Muscle layer of duodenum (tissue), 2 donors: Measurements from ENCODE around the gene SOAT2.

Experiments
- H3K27ac ChIP-seq: one replicate; pipeline ENCODE4 v1.7.0; 2013; ENCODE audit warnings: mild to moderate bottlenecking, low read length
- H3K27me3 ChIP-seq: one replicate; pipeline ENCODE4 v1.7.0; 2013; ENCODE audit warnings: low read depth, mild to moderate bottlenecking, control low read depth, low read length
- H3K36me3 ChIP-seq, 2 donors: one replicate each; pipeline ENCODE4 v1.7.0; 2013; ENCODE audit warnings: low read length in 2 of 2, control low read depth in 1 of 2, mild to moderate bottlenecking in 1 of 2; ENCODE audit not compliant: insufficient read depth in 2 of 2, control insufficient read depth in 1 of 2
- H3K4me1 ChIP-seq, 2 donors: one replicate each; pipeline ENCODE4 v1.7.0; 2013; ENCODE audit warnings: low read length in 2 of 2, mild to moderate bottlenecking in 2 of 2, control low read depth in 1 of 2, moderate library complexity in 1 of 2; ENCODE audit not compliant: insufficient read depth in 2 of 2, control insufficient read depth in 1 of 2
- H3K4me3 ChIP-seq, 2 donors: one replicate each; pipeline ENCODE4 v1.7.0; 2013; ENCODE audit warnings: low read length in 2 of 2, low read depth in 1 of 2, mild to moderate bottlenecking in 1 of 2
- H3K9me3 ChIP-seq, 2 donors: one replicate each; pipeline ENCODE4 v1.7.0; 2013; ENCODE audit warnings: low read length in 2 of 2, control low read depth in 1 of 2, mild to moderate bottlenecking in 1 of 2; ENCODE audit not compliant: control insufficient read depth in 1 of 2
- donor health status: healthy.

Gene SOAT2

DNA sequence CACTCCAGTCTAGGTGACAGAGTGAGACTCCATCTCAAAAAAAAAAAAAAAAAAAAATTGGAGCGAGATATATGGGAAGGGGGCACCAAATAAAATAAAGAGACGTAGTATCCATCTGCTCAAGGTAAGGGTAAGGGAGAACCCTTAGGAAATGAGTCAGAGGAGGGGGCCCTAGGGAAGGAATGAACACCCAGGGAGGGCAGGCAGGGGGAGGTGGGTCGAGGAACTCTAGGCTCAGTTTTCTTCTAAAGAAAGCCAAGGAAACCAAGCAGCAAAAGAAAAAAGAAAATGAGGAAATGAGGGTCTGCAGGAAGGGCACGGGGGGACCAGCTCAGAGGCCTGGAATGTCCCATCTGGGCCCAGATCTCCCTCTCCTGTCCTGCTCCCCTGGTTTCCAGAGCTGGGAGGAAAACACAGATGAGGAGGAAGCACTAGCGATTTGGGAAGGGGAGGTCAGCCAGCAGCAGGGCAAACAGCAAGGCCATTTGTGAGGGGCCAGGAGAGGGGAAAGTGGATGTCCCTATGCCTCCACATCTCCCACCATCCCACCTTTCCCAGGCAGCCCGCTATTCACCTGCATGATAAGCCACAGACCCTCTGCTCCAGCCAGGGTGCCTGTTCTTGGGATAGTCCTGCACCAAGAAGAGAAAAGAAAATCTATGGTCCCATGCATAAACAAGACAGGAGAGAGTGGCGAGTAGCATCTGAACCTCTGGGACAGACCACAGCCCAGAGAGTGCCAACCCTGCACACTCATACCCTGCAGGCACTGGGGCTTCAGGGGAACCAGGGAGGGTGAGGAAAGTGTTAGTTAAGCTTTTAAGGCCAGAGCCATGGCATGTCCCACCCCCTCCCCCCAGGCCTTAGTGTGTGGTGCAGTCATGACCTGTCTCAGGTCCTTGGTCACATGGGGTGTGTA lies 36.0 kb upstream of the SOAT2 start:
- H3K27me3 ChIP-seq = no peaks in the 10 kb centered on the region
- no peaks in the 10 kb centered on the region for H3K9me3 ChIP-seq
- H3K4me3 ChIP-seq = no peak overlapping the region
- H3K4me1 ChIP-seq = peaks cover 18 to 58% of the 10 kb centered on the region in 2 donors
- peaks cover 24 to 32% of the 10 kb centered on the region in 2 donors for H3K36me3 ChIP-seq
- H3K27ac ChIP-seq = no peak overlapping the region

DNA sequence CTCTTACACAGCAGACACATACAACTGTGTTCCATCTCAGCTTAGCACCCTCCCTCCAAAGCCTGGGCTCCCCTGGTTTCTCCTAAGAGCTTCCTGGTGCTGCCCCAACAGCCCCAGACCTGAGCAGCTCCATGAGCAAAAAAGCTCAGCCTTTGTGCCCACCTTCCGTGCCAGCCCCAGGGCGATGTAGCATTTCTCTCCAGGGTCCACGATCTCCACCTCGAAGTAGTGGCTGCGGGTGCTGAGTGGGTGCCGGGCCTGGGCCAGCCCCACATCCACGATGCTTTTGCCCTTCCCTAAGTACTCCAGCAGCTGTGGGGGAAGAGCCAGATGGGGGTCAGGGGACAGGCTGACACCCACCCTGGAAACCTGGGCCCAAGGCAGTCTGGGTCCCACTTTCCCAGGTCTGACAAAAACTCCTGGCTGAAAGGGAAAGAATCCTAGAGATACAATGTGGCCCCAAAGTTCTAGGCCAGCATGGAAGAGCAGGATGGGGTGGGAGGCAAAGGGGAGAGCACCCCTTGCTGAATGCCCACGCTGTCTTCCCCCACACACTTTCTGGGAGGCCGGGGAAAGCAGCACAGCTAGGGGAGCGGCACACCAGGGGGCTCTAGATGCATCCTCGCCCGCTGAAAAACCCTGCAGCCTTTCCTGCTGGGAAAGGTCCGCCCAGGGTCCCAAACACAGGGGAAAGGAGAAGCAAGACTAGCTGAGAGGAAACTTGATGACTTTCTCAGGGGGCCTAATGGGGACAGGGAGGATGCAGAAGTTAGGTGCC lies 35.1 kb upstream of the SOAT2 start:
- H3K27me3 ChIP-seq = no peaks in the 10 kb centered on the region
- H3K4me3 ChIP-seq = no peak overlapping the region
- no peaks in the 10 kb centered on the region for H3K9me3 ChIP-seq
- peak overlapping the region; percentile 23 for H3K27ac ChIP-seq
- H3K4me1 ChIP-seq = peaks cover 24 to 58% of the 10 kb centered on the region in 2 donors
- H3K36me3 ChIP-seq = peaks cover 18 to 30% of the 10 kb centered on the region in 2 donors

DNA sequence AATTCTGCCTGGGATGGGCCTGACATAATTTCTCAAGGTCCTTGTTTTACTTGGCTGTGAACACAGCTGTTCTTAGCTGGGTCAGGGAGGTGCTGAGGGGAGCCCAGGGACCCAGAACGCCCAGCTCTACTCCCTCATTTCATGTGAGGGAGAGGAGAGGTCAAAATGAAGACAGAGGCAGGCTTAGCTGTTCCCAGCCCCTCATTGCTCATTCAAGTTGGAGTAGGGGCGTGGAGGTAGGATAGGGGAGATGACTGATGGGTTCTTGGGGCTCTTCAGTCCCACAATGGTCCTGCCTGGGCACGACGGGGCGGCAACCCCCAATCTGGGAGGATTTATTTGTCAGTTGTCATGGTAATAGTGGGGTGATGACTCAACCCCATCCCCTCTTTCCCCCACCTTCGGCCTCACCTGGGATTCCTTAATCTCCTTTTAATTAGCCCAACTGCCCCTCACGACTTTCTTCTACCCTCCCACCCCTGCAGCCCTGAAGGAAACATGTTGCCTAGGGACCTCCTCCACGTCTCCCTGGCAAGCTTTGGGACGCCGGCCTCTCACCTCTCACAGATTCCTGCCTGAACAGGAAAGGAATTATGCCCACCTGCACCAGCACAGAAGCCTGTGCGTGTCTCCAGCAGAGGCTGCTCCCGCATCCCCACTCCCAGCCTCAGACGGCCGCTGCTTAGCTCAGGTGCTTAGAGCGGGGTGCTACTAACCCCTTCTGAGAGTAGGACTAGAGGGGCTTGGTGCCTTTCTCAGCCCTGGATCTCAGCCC lies 34.3 kb upstream of the SOAT2 start:
- Histone ChIP-seq H3K4me3 (no peak overlapping the region), H3K27ac (peak overlapping the region; percentile 23), H3K27me3 (no peaks in the 10 kb centered on the region), H3K9me3 (no peaks in the 10 kb centered on the region), H3K4me1 (peaks cover 24 to 57% of the 10 kb centered on the region in 2 donors), H3K36me3 (peaks cover 13 to 24% of the 10 kb centered on the region in 2 donors)

DNA sequence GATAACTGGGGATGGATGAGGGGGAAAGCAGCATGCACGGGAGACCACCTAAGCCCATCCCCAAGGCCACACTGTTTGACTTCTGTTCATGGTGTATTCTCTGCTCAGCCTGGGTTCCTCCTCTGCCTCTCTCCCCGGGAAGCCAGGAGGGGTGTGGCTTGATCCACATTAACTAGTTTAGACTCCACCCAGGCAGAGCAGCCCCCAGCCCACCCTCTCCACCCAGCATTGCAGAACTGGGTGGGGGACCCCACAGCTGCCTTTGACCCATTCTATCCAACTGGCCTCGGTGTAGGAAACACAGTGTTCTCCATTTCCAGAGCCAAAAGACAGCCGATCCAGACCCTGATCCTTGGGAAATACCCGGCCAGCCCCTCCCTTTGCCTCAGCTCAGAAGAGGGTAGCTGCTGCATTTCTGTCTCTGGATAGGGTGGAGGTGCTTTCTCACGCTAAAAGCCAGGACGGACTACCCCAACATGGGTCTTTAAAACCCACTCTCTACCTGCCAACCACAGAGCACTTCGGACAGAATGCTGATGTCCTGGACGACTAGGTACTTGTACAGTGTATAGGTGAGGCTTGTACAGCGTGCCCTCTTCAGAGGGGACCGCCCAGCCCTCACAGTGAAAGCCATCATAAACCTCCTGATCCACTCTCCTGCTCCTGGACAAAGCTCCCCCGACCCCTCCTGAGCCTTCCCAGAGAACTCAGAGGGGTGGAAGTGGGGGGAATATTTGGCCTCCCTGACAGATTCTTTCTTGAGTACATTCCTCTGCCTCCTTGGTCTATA lies 33.5 kb upstream of the SOAT2 start:
- Histone ChIP-seq H3K4me3 (no peak overlapping the region), H3K27me3 (no peaks in the 10 kb centered on the region), H3K36me3 (peaks cover 16 to 25% of the 10 kb centered on the region in 2 donors), H3K27ac (peak overlapping the region; percentile 18), H3K4me1 (peaks cover 26 to 58% of the 10 kb centered on the region in 2 donors), H3K9me3 (no peaks in the 10 kb centered on the region)

DNA sequence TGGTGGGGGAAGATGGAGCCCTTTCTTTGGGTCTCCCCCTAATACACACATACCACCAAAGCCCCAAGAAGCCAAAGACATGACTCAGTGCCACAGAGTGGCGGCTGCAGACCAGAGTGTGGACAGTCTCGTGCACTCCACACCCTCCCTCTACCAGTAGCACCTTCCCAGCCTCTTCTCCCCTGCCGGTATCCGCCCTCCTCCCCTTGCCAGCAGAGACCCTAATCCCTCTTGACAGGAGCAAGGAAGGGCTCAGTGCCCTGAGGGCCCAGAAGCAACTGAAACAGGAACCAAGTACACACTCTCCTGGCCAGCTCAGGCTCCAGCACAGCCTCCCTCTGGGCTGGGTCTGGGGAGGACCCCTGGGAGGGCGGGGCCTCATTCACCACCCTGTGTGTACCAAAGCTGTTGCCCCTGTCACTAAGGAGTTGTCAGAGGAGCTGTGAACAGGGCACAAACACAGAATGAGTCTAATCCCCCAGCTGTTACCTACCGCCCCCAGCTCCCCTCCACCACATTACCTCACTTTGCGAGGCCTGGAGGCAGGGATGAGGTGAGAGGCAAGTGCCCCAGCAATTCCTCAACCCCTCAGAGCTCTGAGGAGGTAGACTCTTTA lies 32.3 kb upstream of the SOAT2 start:
- Histone ChIP-seq H3K27me3 (no peaks in the 10 kb centered on the region), H3K27ac (peak overlapping the region; percentile 18), H3K4me1 (peaks cover 27 to 55% of the 10 kb centered on the region in 2 donors), H3K36me3 (peaks cover 28 to 31% of the 10 kb centered on the region in 2 donors), H3K4me3 (no peak overlapping the region), H3K9me3 (no peaks in the 10 kb centered on the region)

DNA sequence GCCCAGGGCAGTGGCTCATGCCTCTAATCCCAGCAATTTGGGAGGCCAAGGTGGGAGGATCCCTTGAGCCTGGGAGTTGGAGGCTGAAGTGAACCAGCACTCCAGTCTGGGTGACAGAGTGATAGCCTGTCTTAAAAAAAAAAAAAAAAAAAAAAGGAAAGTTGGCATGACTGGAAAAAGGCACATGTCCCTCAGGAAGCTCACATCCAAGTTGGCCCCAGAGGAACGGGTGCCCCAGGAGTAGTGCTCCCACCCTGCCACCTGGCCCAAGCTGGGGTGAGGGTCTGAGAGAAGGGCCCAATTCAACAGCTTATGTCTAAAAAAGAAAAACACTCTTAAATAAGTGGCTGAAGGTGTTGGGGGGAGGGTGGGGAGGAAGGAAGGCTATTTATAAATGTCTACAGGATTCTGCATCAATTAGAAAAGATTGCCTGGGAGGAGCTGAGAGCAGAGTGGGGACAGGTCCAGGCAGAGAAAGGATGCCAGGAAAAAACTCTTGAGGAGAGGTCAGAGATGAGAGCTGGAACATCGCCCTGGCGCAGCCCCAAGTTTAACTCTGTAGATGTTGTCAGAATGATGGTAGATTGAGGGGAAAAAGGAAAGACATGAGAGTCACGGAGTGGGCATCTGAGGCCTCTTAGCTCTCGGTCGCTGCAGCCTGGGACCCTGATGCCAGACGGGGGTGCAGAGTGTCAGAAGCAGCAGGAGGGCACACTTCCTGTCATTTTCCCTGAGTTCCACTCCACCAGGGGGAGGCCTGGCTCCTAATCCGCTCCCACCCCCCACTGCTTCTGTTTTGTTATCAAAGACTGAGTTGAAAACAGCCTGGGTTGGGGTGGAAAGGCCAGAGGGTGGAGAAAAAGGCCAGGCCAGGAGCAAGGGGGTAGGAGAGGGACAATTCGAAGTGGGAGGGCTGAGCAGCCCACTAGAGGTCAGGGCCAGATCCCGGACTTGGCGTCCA lies 31.4 kb upstream of the SOAT2 start:
- peaks cover 33 to 39% of the 10 kb centered on the region in 2 donors for H3K36me3 ChIP-seq

DNA sequence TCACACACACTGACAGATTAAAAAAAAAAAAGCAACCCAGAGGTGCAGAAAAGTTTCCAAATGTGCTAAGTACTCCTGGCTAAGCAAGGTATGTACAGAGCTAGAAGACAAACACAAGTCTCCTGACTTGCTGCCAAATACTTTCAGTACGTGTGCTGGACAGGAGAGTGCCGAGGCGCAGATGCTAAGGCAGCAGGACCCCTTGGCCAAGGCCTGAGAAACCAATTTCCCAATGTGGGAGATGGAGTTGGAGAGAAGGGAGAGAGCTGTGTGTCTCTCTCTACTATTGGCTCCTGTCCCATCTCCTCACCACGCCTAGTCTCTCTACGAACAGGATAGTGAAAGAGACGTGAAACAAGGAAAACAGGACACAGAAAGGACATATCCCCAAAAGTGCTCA lies 29.4 kb upstream of the SOAT2 start:
- Histone ChIP-seq H3K9me3 (no peaks in the 10 kb centered on the region), H3K4me3 (no peak overlapping the region), H3K36me3 (peaks cover 32 to 37% of the 10 kb centered on the region in 2 donors), H3K27me3 (no peaks in the 10 kb centered on the region), H3K4me1 (peaks cover 21 to 61% of the 10 kb centered on the region in 2 donors), H3K27ac (peak overlapping the region; percentile 44)

More for the DNA sequence above, 31.4 kb upstream of the SOAT2 start:
- no peaks in the 10 kb centered on the region for H3K27me3 ChIP-seq
- no peaks in the 10 kb centered on the region for H3K9me3 ChIP-seq
- peaks cover 21 to 50% of the 10 kb centered on the region in 2 donors for H3K4me1 ChIP-seq
- H3K4me3 ChIP-seq = peak overlapping the region in 1 of 2 donors; percentile 17
- peak overlapping the region; percentile 64 for H3K27ac ChIP-seq

DNA sequence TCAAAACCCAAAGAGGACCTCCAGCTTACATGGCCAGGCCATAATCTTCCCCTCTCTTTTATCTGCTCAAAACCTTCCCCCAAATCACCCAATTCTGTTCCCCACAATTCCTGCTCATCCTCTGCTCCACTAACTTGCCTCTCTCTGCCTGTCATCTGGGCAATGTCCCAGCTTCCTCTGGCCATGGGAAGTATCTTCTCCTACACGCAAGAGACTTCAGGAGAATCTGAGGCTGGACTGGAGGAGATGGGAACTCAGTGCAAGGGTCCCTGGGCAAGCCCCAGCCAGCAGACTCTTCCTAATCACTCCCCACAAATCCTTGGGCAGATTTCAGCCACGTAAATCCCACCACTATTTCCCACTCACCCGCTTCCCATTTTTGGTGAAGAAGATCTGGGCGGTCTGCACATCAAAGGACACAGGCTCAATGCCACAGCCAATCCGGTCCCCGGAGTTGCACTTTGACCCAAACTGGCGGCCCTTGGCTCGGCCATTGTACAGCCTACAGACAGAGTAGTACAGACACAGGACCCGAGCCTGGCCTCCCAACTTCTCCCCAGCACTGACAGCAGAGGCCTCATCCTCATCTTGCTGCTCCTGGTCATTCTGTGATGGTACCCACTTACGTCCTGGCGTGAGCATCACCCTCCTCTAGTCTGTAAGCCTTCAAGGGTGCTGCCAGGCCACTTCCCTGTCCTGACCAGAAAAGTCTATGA lies 28.8 kb upstream of the SOAT2 start:
- Histone ChIP-seq H3K36me3 (peaks cover 32 to 33% of the 10 kb centered on the region in 2 donors), H3K4me1 (peaks cover 21 to 56% of the 10 kb centered on the region in 2 donors), H3K4me3 (no peak overlapping the region)

DNA sequence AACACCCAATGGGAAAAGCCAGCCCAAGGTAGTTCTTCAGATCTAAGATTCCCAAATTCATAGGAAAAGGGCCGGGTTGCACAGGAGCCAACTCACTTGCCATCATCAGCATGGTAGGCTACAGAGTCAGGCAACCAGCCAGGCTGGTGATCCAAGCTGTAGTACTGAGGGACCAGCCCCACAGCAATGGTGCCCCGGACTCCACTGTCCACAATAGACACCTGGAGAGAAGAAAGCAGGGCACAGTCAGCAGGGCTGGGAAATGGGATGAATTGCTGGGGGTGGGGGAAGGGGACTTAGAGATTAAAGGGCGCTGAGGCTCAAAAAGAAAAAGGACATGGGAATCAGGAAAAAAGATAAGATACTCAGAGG lies 28.3 kb upstream of the SOAT2 start:
- no peaks in the 10 kb centered on the region for H3K9me3 ChIP-seq
- H3K36me3 ChIP-seq = peaks cover 28 to 30% of the 10 kb centered on the region in 2 donors
- no peak overlapping the region for H3K27ac ChIP-seq
- H3K4me3 ChIP-seq = no peak overlapping the region
- H3K27me3 ChIP-seq = no peaks in the 10 kb centered on the region
- H3K4me1 ChIP-seq = peaks cover 20 to 54% of the 10 kb centered on the region in 2 donors

More for the DNA sequence above, 28.8 kb upstream of the SOAT2 start:
- no peaks in the 10 kb centered on the region for H3K9me3 ChIP-seq
- H3K27ac ChIP-seq = peak overlapping the region; percentile 44
- no peaks in the 10 kb centered on the region for H3K27me3 ChIP-seq
